ENCODE data around the gene ADAM19. TPM values are rescaled to one million over a fixed set of nuclear protein-coding genes. Genes with fewer than 3 reads are reported as not detected.

The ADAM19 gene
- total RNA-seq, 8 experiments from 2014 or later, result 7.8 to 38.9 (median 17.7) TPM

DNA sequence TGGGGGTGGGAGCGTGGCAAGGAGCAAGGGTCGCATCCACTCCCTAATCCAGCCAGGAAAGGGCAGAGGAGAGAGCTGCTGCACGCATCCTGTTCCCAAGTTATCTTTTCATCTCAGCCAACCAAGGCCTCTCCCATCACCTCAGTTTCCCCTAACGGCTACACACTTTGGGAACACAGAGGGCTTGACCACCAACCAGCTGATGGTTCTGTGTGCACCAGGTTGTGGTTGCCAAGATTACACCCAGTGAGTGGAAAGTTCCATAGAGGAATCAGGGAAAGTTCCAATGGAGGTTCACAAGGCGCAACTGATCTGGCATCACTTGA lies 53.9 kb downstream of the ADAM19 start:
- in situ Hi-C loops (cut with MboI; ENCODE audit: low pct_unique_long_range_greater_than_20kb in 2 of 9, low sequenced_read_pairs in 9 of 9, unreplicated experiment in 9 of 9), result no loop called here

DNA sequence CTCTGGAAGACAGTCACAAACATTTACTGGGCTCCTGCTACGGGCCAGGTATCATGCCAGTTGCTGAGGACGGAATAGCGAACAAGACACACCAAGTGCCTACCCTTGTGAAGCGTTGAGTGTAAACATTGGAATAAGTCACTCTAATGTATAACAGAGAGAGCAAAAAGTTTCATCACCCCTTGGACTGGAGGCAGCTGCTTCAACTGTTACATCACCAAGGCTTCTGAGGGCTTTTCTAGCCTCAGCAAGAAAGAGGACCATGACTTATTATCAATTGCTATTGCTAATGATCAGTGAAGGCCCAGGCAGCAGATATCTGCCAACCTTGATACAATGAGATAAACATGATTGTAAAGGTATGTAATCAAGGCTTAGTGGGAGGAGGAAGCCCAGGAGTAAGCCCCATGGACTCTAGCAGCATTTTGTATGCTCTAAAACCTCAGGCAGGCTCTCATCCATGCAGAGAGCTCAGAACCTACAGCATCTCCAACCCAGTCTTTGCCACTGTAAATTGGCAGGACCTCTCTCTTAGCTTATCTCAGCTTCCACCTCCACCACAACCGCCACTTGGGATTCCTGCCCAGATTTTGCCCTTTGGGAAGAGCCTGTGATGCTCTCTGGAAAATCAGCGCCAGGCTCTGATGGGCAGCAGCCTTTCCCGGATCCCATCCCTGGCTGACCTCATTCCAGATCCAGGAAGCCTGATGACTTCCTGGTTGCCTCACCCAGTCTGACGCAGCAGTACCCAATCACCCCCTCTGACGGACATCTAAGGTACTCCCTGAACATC lies 54.5 kb downstream of the ADAM19 start:
- H3K27ac ChIP-seq, result no peak overlapping the region
- peaks cover 12 to 19% of the 10 kb centered on the region in 2 donors for H3K4me1 ChIP-seq (replicated peaks in 1 of 2)
- in situ Hi-C loops (cut with MboI; ENCODE audit: low pct_unique_long_range_greater_than_20kb in 2 of 9, low sequenced_read_pairs in 9 of 9, unreplicated experiment in 9 of 9), result no loop called here
- peak in 5 of 8 experiments; percentile 14 to 79 (median 41) for ATAC-seq (replicated peaks in 6 of 8)
- H3K4me3 ChIP-seq, result no peak overlapping the region
- 60 to 100% (median 89%) methylated on average over 1 to 5 of the region's 9 CpGs; no CpG with 5 or more reads in 1 of the 10 experiments for WGBS, 10 experiments

More for the DNA sequence above, 53.9 kb downstream of the ADAM19 start:
- peaks cover 6 to 13% of the 10 kb centered on the region in 2 donors for H3K4me1 ChIP-seq (replicated peaks in 1 of 2)
- no peak overlapping the region for H3K27ac ChIP-seq
- no peak overlapping the region for H3K4me3 ChIP-seq
- ATAC-seq (replicated peaks in 6 of 8), result no peak
- WGBS, 10 experiments, result 80 to 100% (median 94%) methylated on average over 1 to 3 of the region's 5 CpGs; no CpG with 5 or more reads in 5 of the 10 experiments

DNA sequence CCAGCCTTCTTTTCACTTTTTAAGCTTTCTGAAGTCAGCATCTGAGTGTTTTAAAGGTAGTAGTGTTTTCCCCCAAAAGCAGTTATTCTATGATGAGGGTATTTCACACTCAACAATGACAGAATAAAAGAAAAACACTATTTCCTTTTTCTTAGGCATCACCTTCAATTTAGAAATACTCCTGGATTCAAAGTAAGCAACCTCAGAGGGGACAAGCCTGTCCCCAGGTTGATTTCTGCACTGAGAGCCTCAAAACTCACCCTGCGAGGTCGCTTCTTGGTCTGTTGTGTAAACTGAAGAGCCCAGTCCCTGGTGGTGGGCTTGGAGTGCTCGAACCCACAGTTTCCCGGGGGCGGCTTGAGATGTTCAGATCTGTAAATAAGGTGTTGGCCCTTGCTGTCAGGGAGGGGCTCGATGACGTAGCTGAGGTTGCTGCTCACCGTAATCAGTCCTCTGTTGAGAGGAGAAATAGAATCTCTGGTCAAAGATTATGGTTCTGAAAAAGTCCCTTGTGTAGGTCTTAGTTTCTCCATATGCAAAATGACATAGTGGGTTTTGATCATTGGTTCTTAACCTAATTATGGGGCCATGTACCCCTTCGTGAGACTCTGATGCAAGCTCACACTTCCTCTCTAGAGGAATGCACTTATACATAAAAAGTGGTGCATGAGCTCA lies 55.9 kb downstream of the ADAM19 start:
- ATAC-seq (replicated peaks in 6 of 8), result no peak
- Histone ChIP-seq H3K27ac (no peak overlapping the region), H3K4me3 (no peak overlapping the region), H3K4me1 (replicated peaks in 1 of 2) (peaks cover 26 to 27% of the 10 kb centered on the region in 2 donors)
- in situ Hi-C loops (cut with MboI; ENCODE audit: low pct_unique_long_range_greater_than_20kb in 2 of 9, low sequenced_read_pairs in 9 of 9, unreplicated experiment in 9 of 9), result no loop called here
- 80 to 100% (median 92%) methylated on average over 1 to 6 of the region's 9 CpGs; no CpG with 5 or more reads in 3 of the 10 experiments for WGBS, 10 experiments

DNA sequence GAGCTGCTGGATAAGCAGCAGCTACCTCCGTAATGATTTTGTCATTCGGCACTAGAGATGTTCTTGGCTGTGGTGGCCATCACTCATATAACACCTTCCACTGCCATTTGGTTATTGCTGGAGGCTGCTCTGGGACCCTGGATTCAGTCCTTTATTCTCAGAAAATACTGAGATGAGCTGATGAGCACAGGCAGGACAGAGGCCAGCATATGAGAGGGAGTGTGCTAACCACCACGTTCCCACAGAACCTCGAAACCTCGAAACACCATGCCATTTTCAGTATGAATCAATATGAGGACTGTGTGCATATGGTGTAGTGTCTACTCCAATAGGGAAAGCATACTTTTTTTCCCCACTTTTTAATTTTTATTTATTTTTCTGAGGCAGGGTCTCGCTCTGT lies 56.6 kb downstream of the ADAM19 start:
- in situ Hi-C loops (cut with MboI; ENCODE audit: low pct_unique_long_range_greater_than_20kb in 2 of 9, low sequenced_read_pairs in 9 of 9, unreplicated experiment in 9 of 9), result no loop called here

DNA sequence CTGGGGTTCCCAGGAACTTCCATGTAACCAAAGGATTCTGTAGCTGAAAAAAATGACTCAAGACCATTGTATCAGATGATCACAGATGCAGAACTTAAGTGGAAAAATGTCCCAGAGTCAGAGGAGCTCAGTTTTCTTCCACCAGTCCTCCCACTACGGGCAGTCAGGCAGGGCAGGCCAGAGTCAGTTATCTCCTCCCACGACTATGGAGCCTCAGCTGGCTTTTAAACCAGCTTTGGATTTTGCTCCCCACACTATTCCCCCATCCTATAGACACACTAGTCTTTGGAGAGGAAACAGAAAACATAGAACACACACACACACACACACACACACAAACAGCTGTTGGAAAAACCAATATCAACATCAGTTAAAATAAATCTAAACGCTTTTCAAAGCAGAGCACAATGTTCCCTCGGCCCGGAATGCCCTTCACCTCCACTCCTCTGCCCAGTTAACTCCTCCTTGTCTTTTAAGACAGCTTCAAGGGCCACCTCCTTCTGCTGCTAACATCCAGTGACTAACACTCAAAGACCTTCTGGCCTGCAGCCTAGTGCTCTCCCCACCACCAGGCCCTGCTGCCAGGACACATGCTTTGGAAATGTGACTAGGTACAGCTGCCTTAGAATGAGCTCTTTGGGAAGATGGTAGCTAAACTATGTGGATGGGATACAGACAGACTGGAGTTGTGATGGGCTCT lies 58.8 kb downstream of the ADAM19 start:
- in situ Hi-C loops (cut with MboI; ENCODE audit: low pct_unique_long_range_greater_than_20kb in 2 of 9, low sequenced_read_pairs in 9 of 9, unreplicated experiment in 9 of 9), result no loop called here
- ATAC-seq (replicated peaks in 6 of 8), result peak in 2 of 8 experiments; percentile 60 to 70
- Histone ChIP-seq H3K27ac (peak overlapping the region; percentile 70 to 75), H3K4me1 (replicated peaks in 1 of 2) (peaks cover 32 to 34% of the 10 kb centered on the region in 2 donors), H3K4me3 (no peak overlapping the region)
- WGBS, 10 experiments, result 8 to 80% (median 60%) methylated on average over 1 to 5 of the region's 5 CpGs; no CpG with 5 or more reads in 3 of the 10 experiments

More for the DNA sequence above, 56.6 kb downstream of the ADAM19 start:
- H3K27ac ChIP-seq, result no peak overlapping the region
- peaks cover 31 to 32% of the 10 kb centered on the region in 2 donors for H3K4me1 ChIP-seq (replicated peaks in 1 of 2)
- no peak overlapping the region for H3K4me3 ChIP-seq
- 100% methylated on average over 1 to 5 of the region's 6 CpGs; no CpG with 5 or more reads in 4 of the 10 experiments for WGBS, 10 experiments
- no peak for ATAC-seq (replicated peaks in 6 of 8)

DNA sequence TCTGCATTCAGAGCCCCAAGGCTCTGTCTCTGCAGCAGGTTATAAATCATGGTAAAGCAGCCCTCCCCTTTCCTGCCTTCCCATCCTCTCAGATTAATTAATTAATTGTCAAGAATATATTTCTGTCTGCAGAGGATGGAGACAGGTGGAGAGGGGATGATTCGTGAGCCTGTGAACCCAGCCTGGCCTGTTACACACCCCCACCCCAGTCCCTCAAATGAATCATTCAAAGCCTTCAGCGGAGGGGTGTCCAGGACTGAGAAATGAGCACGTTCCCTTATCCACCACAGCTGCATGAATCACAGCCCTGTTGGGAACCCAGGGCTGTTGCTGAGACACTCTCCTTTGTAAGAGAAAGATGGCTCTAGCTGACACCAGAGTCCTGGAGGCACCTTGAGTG lies 59.6 kb downstream of the ADAM19 start:
- peak in 7 of 8 experiments; percentile 36 to 97 (median 95) for ATAC-seq (replicated peaks in 6 of 8)
- in situ Hi-C loops (cut with MboI; ENCODE audit: low pct_unique_long_range_greater_than_20kb in 2 of 9, low sequenced_read_pairs in 9 of 9, unreplicated experiment in 9 of 9), result no loop called here
- Histone ChIP-seq H3K4me1 (replicated peaks in 1 of 2) (peaks cover 32 to 36% of the 10 kb centered on the region in 2 donors), H3K4me3 (no peak overlapping the region), H3K27ac (peak overlapping the region; percentile 70 to 75)
- 0 to 17% (median 8%) methylated on average over 2 of the region's 3 CpGs; no CpG with 5 or more reads in 7 of the 10 experiments for WGBS, 10 experiments

DNA sequence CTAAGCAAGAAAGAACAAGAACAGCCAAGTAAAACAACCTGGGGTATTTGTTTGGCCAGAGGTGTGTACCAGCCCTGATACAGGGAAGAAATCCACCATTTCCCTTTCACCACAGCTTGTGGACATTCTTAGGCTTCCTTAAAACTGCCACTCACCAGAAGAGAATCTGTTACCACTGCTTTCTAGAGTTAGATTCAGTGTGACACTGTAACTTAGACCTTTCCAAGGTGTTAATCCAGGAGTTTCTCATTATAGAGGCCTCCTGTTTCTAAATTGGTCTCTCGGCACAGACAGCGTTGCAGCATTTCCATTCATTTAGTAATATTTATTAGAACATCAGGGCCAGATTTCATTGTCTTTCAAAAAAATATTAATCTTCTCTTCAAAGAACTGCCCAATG lies 60.6 kb downstream of the ADAM19 start:
- in situ Hi-C loops (cut with MboI; ENCODE audit: low pct_unique_long_range_greater_than_20kb in 2 of 9, low sequenced_read_pairs in 9 of 9, unreplicated experiment in 9 of 9), result no loop called here
- H3K4me1 ChIP-seq (replicated peaks in 1 of 2), result peaks cover 32 to 36% of the 10 kb centered on the region in 2 donors
- H3K27ac ChIP-seq, result peak overlapping the region in 1 of 2 donors; percentile 75
- WGBS, 10 experiments, result 71 to 100% (median 91%) methylated on average over 1 to 2 of the region's 2 CpGs; no CpG with 5 or more reads in 4 of the 10 experiments
- no peak for ATAC-seq (replicated peaks in 6 of 8)
- H3K4me3 ChIP-seq, result no peak overlapping the region

DNA sequence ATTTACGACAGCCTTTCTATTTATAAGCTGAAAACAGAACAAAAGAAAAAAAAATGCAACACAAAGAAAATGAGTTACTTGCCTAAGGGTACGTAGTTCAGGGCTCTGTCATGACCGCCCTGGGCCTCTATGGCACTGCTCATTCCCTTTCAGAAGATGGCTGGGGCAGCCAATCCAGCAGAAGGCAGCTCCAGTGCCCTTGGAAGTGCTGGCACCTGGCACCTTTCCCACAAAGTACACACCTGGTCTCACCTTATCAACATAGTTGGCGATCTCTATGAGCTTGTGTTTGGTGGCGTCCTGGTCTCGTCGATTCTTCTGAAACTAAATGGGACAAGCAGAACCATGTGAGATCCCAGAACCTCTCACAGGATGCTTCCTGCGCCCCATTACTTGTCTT lies 62.4 kb downstream of the ADAM19 start:
- Histone ChIP-seq H3K4me3 (no peak overlapping the region), H3K4me1 (replicated peaks in 1 of 2) (peaks cover 46 to 49% of the 10 kb centered on the region in 2 donors), H3K27ac (no peak overlapping the region)
- WGBS, 10 experiments, result 88 to 100% (median 99%) methylated on average over 1 to 7 of the region's 8 CpGs; no CpG with 5 or more reads in 1 of the 10 experiments
- no peak for ATAC-seq (replicated peaks in 6 of 8)
- in situ Hi-C loops (cut with MboI; ENCODE audit: low pct_unique_long_range_greater_than_20kb in 2 of 9, low sequenced_read_pairs in 9 of 9, unreplicated experiment in 9 of 9), result no loop called here

DNA sequence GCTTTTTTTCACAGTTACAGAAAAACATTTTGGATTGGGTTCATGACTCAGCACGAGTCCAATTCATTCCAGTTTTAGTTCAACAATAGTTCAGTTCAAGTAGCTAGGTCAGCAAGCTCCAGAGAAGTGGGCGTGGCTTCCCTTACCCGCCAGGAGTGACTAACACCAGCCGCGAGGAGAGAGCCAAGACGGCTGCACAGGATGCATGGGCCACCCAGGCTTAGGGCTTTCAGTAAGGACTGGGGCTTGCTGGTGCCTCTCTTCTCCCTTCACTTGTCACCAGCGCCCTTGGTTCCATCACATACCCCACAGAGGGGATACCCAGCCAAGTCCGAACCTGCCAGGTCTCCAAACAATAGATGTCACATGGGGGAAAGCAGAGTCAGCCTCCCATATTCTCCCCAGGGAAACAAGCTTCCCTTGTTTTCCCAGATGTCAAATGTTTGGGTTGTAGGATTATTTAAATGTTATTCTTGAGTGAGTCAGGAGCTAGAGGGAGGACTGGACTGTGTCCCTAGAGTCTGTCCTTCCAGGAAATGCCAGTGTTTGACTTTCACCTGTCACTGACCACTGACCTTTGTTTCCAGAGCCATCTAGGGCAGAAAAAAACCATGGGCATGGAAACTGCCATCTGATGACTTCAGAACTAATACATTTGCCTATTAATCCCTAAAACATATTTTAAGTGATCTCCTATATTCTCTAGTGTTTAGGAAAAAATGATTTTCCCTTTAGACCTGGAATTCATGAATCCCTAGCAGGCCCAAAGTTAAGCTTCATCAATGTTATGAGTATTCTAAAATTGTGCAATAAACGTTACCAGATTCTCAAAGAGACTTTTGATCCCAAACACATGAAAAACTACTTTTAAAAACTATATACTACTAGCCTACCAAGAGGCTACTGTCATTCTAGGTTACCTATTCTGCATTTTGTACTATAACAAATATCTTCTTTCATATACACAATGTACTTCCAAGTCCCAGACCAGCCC lies 63.6 kb downstream of the ADAM19 start:
- peak; percentile 14 to 90 (median 38) for ATAC-seq (replicated peaks in 6 of 8)
- Histone ChIP-seq H3K4me1 (replicated peaks in 1 of 2) (peaks cover 44 to 46% of the 10 kb centered on the region in 2 donors), H3K27ac (no peak overlapping the region), H3K4me3 (no peak overlapping the region)
- 0 to 76% (median 25%) methylated on average over 1 to 9 of the region's 9 CpGs; no CpG with 5 or more reads in 1 of the 10 experiments for WGBS, 10 experiments
- in situ Hi-C loops (cut with MboI; ENCODE audit: low pct_unique_long_range_greater_than_20kb in 2 of 9, low sequenced_read_pairs in 9 of 9, unreplicated experiment in 9 of 9), result no loop called here

DNA sequence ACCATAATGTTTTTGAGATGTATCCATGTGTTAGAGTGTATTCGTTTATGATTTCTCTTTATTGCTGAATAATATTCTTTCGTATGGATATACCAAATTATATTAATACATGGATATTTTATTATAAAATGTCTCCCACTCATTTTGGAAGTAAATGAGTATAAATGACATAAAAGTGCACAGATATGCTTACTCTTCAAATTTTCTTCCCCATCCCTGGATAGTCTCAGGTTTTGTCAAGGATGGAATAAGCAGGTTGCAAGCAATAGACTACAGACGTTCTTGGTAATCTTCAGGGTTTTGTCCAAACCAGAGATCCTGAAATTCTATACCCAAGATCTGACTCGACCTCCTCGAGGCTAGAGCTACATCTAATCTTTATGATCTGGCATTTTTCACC lies 64.9 kb downstream of the ADAM19 start:
- Histone ChIP-seq H3K4me3 (no peak overlapping the region), H3K27ac (no peak overlapping the region), H3K4me1 (replicated peaks in 1 of 2) (peaks cover 33 to 40% of the 10 kb centered on the region in 2 donors)
- WGBS, 10 experiments, result 64 to 100% (median 93%) methylated on average over 2 to 5 of the region's 5 CpGs
- ATAC-seq (replicated peaks in 6 of 8), result no peak
- in situ Hi-C loops (cut with MboI; ENCODE audit: low pct_unique_long_range_greater_than_20kb in 2 of 9, low sequenced_read_pairs in 9 of 9, unreplicated experiment in 9 of 9), result no loop called here

DNA sequence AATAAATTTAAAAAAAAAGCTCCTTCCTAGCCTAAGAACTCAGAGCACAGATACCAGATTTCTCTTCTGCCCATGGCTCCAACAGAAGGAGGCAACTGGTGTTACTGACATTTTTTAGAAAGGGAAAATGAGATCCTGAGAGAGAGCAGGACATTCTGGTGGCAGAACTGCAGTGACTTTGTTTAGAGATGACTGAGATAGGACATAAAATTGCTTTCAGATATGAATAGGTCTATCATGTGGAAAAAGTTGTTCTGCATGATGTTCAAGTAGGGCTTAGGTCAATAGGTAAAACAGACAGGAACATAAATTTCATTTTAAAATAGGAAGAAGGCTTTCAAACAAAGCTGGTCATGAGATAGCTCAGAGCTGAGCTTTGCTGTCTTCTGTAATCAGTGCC lies 66.0 kb downstream of the ADAM19 start:
- ATAC-seq (replicated peaks in 6 of 8), result no peak
- Histone ChIP-seq H3K4me3 (no peak overlapping the region), H3K27ac (no peak overlapping the region), H3K4me1 (replicated peaks in 1 of 2) (peaks cover 22 to 29% of the 10 kb centered on the region in 2 donors)
- in situ Hi-C loops (cut with MboI; ENCODE audit: low pct_unique_long_range_greater_than_20kb in 2 of 9, low sequenced_read_pairs in 9 of 9, unreplicated experiment in 9 of 9), result no loop called here

DNA sequence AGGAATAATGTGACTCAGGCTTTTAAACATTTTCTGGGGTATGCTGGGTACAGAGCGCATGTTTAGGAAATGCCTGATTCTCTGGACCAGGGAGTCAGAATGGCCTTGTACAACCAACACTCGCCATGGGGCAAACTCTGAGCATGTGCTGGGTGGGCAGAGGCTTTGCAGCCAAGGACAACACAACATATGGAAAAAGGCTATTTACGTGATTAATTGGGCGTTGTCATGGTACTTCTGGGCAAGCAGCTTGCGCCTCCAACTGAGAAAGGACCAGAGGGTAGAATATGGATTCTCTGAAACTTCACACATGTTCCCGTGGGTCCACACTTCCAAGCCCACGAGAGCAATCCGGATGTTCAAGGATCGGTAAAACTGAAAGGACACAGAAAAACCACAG lies 66.5 kb downstream of the ADAM19 start:
- in situ Hi-C loops (cut with MboI; ENCODE audit: low pct_unique_long_range_greater_than_20kb in 2 of 9, low sequenced_read_pairs in 9 of 9, unreplicated experiment in 9 of 9), result no loop called here
- Histone ChIP-seq H3K27ac (no peak overlapping the region), H3K4me3 (no peak overlapping the region), H3K4me1 (replicated peaks in 1 of 2) (peaks cover 18 to 25% of the 10 kb centered on the region in 2 donors)
- ATAC-seq (replicated peaks in 6 of 8), result peak in 3 of 8 experiments; percentile 29 to 71 (median 45)
- 39 to 96% (median 79%) methylated on average over 2 to 9 of the region's 9 CpGs; no CpG with 5 or more reads in 2 of the 10 experiments for WGBS, 10 experiments
